PC-3 (cell line): ENCODE measurements around the gene UNC13A.
A peak's percentile ranks its signal among the peaks of the same experiment; 100 is the strongest.

Experiments used
- CTCF ChIP-seq: fragments of 300-600 bp; sonication (generic); conservative IDR thresholded peaks from 2 replicates; pipeline ENCODE4 v1.5.1; 2017; ENCODE audit warnings: antibody characterized with exemption, low read depth, mild to moderate bottlenecking, low read length
- EZH2phosphoT487 ChIP-seq: fragments of 300-600 bp; sonication (generic); IDR thresholded peaks from 2 replicates; pipeline ENCODE4 v1.6.1; 2018; ENCODE audit warnings: mild to moderate bottlenecking, antibody characterized with exemption, low read length, borderline replicate concordance

- TF ChIP-seq EZH2phosphoT487: no peak
- peak; percentile 48 for TF ChIP-seq CTCF
Measured at GRCh38 chr19:17677002-17677401, 11.2 kb downstream of the UNC13A start.
